GM21529 (cell line): ENCODE results near the gene ICAM1.

Experiments used
- ATAC-seq: cut with Tn5 transposase; IDR thresholded peaks from one replicate; pipeline ENCODE4 v1.9.1; 2021; ENCODE audit not compliant: unreplicated experiment

ICAM1 gene

DNA sequence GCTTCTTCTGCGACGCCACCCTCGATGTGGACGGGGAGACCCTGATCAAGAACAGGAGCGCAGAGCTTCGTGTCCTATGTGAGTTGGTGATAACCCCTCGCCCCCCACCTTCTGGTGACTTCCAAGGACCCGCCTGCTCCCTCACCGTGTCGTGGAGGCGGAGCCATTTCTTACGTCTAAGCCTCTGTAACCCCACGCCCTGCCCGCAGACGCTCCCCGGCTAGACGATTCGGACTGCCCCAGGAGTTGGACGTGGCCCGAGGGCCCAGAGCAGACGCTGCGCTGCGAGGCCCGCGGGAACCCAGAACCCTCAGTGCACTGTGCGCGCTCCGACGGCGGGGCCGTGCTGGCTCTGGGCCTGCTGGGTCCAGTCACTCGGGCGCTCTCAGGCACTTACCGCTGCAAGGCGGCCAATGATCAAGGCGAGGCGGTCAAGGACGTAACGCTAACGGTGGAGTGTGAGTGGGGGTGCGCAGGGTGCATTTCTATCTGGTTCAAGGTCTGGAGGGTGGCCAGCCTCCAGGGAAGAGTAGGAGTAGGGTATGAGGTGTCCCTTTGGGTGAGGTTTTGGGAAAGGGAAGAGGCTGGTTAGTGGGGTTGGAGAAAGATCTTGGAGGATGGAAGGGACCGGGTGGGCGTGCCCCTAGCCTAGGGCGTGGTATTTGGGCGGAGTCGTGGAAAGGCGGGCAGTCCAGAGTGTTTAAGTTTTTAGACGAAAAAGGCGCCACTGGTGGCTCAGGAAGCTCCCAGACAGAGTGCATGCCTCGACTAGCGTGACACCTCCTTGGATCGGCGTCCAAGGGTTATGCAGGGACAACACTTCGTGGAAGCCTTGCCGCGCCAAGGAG, 22.1 kb downstream of the ICAM1 start:
- no peak for ATAC-seq

DNA sequence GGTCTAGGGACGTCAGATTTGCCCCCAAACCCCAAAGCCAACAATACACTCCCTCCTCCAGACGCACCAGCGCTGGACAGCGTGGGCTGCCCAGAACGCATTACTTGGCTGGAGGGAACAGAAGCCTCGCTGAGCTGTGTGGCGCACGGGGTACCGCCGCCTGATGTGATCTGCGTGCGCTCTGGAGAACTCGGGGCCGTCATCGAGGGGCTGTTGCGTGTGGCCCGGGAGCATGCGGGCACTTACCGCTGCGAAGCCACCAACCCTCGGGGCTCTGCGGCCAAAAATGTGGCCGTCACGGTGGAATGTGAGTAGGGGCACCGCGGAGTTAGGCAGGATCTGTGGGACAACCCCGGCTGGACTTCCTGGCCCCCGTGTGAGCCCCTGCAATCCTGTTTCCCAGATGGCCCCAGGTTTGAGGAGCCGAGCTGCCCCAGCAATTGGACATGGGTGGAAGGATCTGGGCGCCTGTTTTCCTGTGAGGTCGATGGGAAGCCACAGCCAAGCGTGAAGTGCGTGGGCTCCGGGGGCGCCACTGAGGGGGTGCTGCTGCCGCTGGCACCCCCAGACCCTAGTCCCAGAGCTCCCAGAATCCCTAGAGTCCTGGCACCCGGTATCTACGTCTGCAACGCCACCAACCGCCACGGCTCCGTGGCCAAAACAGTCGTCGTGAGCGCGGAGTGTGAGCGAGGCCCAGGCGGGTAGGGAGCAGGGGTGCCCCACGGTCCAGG, 22.9 kb downstream of the ICAM1 start:
- no peak for ATAC-seq

DNA sequence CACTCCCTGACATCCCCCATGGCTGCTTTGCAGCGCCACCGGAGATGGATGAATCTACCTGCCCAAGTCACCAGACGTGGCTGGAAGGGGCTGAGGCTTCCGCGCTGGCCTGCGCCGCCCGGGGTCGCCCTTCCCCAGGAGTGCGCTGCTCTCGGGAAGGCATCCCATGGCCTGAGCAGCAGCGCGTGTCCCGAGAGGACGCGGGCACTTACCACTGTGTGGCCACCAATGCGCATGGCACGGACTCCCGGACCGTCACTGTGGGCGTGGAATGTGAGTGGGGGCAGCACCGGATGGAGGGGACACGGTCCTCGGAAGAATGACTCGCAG, 23.4 kb downstream of the ICAM1 start:
- ATAC-seq: no peak

DNA sequence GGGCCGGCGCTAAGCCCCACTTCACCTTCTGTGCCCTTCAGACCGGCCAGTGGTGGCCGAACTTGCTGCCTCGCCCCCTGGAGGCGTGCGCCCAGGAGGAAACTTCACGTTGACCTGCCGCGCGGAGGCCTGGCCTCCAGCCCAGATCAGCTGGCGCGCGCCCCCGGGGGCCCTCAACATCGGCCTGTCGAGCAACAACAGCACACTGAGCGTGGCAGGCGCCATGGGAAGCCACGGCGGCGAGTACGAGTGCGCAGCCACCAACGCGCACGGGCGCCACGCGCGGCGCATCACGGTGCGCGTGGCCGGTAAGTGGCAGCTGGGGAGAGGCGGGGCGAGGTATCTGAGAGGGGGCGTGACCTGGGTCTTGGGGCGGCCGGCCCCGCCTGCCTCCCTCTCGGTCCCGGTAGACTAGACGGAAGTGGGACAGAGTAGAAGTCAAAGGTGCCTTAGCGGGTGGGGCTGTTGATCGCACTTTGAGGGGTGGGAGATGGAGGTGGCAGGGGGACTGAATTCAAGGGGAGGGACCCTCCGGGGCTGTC, 24.5 kb downstream of the ICAM1 start:
- ATAC-seq: no peak

DNA sequence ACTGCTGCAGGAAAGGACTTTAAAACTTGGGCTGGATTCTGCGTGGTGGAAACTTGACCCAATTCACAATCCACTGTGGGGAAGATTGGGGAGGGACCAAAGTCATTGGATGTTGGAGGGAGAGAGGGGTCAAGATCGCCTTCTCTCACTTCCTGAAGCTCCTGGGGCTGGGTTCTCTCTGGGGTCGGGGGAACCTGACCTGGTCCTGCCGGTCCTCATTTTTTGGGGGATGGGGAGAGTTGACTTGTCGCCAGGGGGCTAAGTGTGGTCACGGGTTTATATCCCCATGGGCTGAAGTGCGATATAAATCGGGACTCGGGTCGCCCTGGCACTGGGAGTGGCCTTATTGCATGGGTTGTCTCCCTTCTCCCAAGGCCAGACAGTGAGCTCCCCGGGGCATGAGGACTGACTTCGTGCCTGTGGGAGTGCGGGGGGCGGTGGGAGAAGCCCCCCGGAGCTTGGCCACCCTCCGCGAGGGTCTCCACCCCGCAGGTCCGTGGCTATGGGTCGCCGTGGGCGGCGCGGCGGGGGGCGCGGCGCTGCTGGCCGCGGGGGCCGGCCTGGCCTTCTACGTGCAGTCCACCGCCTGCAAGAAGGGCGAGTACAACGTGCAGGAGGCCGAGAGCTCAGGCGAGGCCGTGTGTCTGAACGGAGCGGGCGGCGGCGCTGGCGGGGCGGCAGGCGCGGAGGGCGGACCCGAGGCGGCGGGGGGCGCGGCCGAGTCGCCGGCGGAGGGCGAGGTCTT, 25.1 kb downstream of the ICAM1 start:
- no peak for ATAC-seq

DNA sequence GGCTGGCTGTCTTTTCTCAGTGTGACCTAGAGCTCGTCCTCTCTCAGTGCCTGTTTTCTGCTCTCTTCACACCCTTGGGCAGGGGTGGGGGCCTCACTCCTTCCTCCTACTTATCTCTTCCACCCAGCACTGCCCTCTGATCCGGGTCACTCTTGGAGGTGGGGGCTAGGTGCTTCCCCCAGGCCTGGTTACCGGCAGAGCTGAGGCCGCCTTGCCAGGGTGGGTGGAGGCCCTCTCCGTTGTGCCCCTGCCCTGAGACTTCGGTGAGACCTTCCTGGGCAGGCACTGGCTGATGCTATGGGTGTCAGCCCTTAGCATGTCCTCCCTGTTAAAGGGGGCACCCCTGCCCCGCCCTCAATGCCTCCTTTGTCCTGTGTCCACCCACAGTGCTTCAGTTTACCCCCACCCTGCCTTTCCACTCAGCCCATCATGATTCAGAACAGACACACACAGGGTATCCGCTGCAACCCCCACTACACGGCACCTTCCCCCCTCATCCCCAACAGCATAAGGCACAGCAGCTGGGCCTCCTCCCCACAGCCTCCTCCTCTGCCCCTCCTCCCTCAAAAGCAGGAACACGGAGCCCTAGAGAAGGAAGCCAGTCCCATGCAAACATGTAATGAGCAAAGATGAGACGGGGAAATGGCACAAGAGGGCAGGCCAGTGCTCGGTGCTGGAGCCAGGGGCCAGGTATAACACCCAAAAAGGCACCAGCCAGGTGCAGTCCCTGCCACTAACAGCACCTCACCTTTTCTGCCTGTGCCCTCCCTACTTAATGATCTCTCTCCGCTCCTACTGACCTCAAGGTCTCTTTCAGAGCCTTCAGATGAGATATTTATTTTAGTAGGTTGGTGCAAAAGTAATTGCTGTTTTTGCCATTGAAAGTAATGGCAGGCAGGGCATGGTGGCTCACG, 28.9 kb downstream of the ICAM1 start:
- no peak for ATAC-seq

DNA sequence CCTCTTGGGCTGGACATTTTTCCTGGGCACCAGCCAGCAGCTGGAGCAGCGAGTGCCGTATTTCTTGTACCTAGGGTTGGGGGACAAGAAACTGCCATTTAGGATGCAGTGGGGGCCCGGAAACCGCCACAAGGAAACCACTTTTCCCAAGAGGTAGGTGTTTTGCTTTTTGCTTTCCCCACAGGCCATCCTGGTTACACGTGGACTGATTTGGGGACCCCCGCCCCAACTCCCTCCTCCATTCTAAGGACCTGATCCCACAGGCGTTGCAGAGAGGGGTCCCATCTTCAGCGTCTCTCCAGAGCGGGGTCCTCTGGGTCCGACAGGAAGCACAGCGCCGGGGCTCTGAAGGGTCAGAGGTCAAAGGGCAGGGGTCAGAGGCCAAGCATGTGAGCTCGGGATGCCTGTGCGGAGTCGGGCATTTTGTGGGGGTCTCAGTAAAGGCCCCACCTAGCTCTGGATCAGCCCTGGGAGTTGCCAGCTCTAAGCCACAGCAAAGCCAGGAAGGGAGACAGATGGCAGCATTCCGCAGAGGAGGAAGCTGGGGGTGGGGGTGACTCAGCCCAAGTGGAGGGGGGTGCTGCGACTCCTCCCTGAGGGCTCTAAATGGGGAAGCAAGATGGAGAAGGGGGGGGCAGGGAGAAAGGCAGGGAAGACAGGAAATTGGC, 34.4 kb downstream of the ICAM1 start:
- no peak for ATAC-seq

DNA sequence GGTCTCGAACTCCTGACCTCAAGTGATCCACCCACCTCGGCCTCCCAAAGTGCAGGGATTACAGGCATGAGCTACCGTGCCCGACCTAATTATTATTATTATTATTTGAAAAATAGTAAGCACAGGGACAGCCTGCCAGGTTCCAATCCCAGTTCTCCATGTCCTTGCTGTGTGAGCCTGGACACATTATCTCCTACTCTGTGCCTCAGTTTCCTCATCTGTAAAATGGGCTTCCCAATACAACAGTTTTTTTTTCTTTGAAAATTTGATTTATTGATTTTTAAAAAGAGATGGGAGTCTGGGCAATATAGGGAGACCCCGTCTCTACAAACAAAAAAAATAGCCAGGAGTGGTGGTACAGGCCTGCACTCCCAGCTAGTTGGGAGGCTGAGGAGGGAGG, 35.4 kb downstream of the ICAM1 start:
- ATAC-seq: no peak

DNA sequence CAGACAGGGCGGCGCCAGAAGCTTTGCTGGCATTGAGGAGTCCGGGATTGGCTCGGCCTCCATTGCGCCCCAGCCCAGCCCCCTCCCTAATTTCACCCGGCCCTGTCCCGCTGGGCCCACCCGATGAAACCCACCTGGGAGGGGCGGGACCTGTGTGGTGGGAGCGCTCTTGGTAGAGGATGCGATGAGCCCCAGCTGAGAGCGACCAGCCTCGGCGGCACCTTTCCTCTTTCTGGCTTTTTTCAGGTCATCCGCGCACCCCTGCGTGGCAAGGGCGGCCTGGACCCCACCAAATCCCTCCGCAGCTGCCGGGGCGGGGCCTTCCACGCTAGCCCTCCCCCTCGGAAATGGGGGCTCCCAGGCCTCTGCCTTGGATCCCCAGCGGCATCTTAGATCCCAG, 38.5 kb downstream of the ICAM1 start, which contains the start of gene ZGLP1:
Gene ZGLP1, minus strand, starts transcription at position 393 of the 400 bp plus-strand sequence.
- no peak for ATAC-seq

DNA sequence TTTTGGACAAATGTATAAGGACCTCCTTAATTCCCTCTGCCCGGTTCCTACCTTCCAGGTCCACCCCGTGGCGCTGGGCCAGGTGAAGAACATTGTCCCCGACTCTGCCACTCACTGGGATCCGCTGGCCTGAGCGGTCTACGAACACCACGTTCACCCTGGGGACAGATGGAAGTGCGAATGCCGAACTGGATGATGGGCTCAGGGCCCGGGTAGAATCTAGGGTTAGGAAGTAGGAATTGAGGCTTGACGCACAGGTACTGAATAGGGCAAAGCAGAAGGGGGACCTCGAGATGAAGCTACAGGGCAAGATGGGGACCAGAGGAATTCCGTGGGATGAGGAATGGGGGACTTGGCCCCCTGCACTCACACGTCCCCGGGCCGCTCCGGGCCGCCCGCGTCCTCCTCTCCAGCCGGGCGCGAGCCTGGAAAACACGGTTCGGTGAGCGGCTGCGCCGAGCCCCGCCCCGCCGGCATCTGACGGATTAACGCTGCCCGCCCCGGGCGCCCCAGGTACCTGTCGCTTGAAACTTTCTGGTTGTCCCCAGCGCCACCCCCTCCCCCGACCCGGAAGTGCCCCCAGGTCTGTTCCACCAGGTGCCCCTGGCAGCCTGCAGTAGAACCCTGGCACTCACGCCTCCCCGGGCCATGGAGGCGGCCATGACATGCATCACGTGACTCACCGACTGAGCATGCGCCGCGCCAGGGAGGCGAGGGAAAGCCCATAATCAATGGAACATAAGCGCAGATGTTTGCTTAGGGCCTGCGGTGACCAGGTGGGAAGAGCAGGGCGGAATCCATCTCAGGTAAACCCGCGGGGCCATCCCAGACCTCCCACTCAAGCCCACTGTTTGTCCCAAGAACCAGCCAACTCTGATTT, 44.7 kb downstream of the ICAM1 start, which contains the start of gene FDX2:
Gene FDX2, minus strand, starts transcription at position 681 of the 880 bp plus-strand sequence. Its CDS starts 19 bp downstream, at position 662.
- ATAC-seq: no peak

DNA sequence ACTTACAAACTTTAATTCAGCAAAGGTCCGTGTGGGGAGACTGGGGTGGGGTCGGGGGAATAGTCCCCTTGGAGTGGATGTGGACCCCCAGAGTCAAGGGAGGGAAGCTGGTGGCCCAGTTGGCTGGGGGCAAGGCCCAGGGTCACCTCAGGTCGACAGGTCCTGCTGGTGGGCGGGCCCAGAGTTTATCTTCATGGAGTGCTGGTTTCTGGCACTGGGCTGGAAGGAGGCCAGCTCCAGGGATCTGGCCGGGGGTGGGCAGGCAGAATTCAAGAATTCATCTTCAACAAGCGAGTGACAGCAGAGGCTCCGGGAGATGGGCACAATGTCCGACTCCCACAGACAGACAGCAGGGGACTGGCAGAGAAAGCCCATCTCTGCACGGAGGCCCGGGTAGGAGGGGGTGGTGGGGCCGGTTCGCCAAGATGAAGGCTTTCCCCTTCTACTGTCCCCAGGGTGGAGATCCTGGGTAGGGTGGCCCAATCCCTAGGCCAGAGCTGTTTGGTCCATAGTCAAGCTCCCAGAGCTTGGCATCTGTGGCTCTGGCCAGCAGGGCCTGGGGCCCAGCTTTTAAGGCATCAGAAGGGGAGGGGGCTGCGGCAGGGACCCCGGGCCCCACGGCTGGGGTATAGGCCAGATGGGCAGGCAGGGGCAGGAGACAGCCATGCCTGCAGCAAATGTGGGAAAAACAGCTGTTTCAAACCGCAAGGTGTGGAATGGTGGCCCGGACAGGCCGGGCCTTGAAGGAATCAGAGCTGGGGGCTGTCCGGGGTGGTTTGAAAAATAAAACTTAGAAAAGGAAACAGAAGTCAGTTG, 45.5 kb downstream of the ICAM1 start:
- no peak for ATAC-seq

DNA sequence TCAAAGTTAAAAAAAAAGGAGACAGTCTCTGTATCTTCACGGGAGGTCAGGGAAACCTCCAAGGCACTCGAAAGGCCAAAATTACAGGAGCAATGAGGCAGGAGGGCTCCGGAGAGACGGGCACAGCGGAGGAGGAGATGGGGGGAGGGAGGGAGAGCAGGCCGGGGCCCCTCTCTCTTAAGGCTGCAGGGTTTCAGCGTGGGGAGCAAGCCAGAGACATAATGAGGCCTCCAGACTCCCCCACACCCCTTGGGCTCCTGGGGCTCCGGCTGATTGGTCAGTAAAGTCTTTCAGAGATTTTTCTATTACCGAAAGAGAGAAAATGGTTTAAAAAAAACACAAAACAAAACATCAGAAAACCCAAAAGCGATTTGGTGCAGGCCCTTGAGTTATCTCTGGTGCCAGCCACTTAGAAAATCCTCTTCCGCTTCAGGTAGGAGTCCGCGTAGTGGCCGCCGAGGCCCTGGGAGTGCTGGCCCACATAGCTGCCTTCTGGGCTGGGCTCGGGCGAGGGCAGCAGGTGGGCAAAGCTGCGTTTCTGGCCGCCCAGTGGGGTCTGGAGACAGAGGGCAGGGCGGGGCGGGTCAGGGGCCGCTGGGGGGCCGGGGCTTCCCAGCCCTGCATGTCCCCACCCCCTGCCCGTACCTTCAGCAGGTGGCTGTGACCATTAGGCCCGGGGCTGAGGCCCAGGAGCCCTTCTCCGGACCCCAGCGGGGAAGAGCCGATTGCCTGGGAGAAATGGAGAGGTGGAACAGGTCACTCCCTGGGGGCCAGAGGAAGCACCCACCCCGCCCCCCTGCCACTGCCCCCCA, 46.3 kb downstream of the ICAM1 start:
- no peak for ATAC-seq

DNA sequence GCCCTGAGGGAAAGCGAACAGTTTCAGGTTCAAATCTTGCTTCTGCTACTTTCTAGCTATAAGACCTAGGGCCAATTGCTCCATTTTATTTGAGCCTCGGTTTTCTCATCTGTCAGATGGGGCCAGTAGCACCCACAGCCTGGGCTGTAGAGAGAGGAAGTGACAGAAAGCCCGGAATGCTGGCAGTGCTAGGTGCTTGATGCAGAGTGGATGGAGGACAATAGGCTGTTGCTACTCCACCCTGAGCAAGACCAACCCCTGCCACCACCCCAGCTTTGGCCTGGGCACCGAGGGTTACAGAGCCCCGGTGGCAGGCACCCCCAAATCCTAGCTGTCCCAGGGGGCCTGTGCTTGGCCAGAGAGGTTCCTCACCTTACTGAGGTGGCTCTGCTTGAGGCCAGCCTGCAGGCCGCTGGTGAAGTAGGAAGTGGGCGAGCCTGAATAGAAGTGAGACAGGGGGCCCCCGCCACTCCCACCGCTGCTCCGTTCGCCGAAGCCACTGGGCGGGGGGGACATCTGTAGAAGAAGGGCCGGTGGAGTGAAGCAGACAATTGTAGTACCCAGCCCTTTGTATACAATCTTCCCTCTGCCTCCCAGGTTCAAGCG, 47.0 kb downstream of the ICAM1 start:
- ATAC-seq: no peak

DNA sequence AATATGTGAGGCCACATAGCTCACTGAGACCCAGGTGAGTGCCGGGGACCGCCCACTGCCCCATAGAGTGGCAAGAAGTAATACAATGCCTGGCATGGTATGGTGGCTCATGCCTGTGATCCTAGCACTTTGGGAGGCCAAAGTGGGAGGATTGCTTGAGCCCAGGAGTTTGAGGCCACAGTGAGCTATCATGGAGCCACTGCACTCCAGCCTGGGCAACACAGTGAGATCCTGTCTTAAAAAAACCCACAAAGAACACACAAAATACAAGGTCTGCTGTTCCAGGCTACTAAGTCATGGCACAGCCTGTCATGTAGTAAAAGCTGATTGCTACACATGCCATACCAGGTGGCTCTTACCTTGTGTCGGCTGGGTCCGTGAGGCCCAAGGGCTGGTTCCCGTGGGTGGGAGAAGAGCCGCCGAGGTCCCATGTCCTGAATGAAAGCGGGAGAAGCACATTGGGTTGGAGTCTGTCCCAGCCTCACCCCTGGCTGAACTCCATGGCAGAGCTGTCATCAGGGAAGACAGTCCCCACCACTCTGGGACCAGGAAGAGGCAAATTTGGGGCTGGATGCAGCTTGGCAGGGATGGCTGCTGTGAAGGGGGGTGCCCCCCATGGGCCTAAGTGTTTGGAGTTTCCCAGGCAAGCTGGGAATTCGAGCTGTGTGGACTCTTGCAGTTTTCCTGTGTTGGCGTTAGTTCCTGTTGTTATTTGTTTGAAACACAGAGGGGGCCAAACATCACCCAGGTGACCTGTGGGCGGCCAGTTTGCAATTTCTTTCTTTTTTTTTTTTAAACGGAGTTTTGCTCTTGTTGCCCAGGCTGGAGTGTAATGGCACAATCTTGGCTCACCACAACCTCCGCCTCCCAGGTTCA, 48.1 kb downstream of the ICAM1 start:
- no peak for ATAC-seq

DNA sequence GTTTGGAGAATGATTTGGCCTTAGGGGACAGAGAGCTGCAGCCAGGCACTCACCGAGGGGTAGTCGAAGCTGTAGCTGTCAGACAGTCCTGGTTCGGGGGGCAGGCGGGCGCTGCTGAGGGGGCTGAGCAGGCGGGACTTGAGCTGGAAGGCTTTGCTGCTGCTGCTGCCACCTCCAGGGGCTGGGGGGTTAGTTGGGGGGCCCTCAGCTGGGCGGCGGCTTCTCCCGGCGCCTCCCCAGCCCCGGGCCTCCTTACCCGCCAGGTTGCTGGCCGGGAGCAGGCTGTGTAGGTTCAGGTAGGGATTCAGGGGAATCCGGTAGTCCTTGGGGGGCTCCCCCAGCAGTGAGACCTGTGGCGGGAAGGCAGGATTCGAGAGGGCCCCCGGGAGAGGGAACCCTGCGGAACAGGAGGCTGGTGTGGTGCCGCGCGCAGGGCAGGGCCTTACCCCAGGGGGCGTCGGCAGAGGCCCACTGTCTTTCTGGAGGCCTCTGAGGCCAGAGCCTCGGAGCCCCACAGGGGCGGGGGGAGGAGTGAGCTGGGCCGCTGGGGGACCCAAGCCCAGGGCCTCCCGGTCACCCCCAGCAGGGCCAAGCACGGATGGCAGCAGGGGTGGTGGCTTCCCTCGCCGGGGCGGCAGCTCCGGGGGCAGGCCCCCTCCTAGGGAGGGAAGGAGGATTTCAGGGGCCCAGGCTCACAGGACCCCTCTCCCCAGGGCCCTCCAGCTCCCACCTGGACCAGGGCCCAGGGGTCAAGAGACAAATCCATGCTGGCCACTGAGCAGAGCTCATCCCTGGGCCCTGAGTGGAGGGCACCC, 49.9 kb downstream of the ICAM1 start:
- ATAC-seq: no peak
